Activated CD8-positive, alpha-beta T cell treated with anti-CD3 and anti-CD28 coated beads for 36 hours (primary cell): ENCODE results near the gene SSRP1. TPM values are rescaled to one million over a fixed set of nuclear protein-coding genes. Genes with fewer than 3 reads are reported as not detected.

Experiments used
- ATAC-seq: fragments of 200-7000 bp; cut with Tn5 transposase; one replicate; pipeline ENCODE4 v1.10.0; 2021; ENCODE audit warnings: mild to moderate bottlenecking, moderate library complexity
- CTCF ChIA-PET: fragments of 350-600 bp; sonication (Branson Sonifier 250); formaldehyde crosslinking; loops from one replicate; lab custom pipeline; 2021; ENCODE audit warnings: antibody characterized with exemption; lab: Charles Lee
- POLR2A ChIA-PET: fragments of 350-600 bp; sonication (Branson Sonifier 250); formaldehyde crosslinking; loops from one replicate; lab custom pipeline; 2021; ENCODE audit warnings: antibody characterized with exemption; lab: Charles Lee
- DNase-seq: peaks from one replicate; pipeline ENCODE4 v3.0.0-alpha.2; 2020
- H3K27ac Mint-ChIP-seq: one replicate; pipeline ENCODE4 v1.8.0; 2021; ENCODE audit warnings: mild to moderate bottlenecking, mixed read lengths
- H3K27me3 Mint-ChIP-seq: one replicate; pipeline ENCODE4 v1.8.0; 2021; ENCODE audit warnings: mixed read lengths
- H3K36me3 Mint-ChIP-seq: one replicate; pipeline ENCODE4 v1.8.0; 2021; ENCODE audit warnings: low read depth, mixed read lengths
- H3K4me1 Mint-ChIP-seq: one replicate; pipeline ENCODE4 v1.8.0; 2021; ENCODE audit warnings: low read depth, mixed read lengths
- H3K4me3 Mint-ChIP-seq: one replicate; pipeline ENCODE4 v1.8.0; 2021; ENCODE audit warnings: mild to moderate bottlenecking, moderate library complexity, mixed read lengths
- H3K9me3 Mint-ChIP-seq: one replicate; pipeline ENCODE4 v1.8.0; 2021; ENCODE audit warnings: mixed read lengths
- intact Hi-C: fragments of 100-400 bp; cut with micrococcal nuclease; formaldehyde crosslinking; loops from one replicate; pipeline ENCODE4 v1.10.0; 2022
- total RNA-seq, 2 experiments: library from RNA; stranded (reverse); gene quantifications; one replicate each; pipeline ENCODE4 v1.2.3, GENCODE V29; 2021
- TF ChIP-seq, protein P1 (sequence below): fragments of 200-600 bp; IDR thresholded peaks from one replicate; pipeline ENCODE4 v1.8.0; 2022; ENCODE audit warnings: antibody characterized with exemption, mild to moderate bottlenecking

SSRP1 gene
- total RNA-seq, 2 experiments from 2014 or later: 284 to 290 TPM

GRCh38 chr11:57324154-57324885 is 11.4 kb downstream of the SSRP1 start:
- intact Hi-C loops: no loop called here
- peak overlapping the region; percentile 76 for H3K27ac Mint-ChIP-seq
- H3K36me3 Mint-ChIP-seq: peaks cover 50% of the 10 kb centered on the region
- ATAC-seq (peak; percentile 6), DNase-seq (peak; percentile 53)
- TF ChIP-seq, protein P1, sequence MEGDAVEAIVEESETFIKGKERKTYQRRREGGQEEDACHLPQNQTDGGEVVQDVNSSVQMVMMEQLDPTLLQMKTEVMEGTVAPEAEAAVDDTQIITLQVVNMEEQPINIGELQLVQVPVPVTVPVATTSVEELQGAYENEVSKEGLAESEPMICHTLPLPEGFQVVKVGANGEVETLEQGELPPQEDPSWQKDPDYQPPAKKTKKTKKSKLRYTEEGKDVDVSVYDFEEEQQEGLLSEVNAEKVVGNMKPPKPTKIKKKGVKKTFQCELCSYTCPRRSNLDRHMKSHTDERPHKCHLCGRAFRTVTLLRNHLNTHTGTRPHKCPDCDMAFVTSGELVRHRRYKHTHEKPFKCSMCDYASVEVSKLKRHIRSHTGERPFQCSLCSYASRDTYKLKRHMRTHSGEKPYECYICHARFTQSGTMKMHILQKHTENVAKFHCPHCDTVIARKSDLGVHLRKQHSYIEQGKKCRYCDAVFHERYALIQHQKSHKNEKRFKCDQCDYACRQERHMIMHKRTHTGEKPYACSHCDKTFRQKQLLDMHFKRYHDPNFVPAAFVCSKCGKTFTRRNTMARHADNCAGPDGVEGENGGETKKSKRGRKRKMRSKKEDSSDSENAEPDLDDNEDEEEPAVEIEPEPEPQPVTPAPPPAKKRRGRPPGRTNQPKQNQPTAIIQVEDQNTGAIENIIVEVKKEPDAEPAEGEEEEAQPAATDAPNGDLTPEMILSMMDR: no peak
- no peaks in the 10 kb centered on the region for H3K9me3 Mint-ChIP-seq
- peaks cover 46% of the 10 kb centered on the region for H3K4me1 Mint-ChIP-seq
- CTCF ChIA-PET: interaction anchor here (1.1 kb wide), 1 partner anchor 21 kb away, joined by 5 read pairs; no protein-coding TSS in a partner anchor
- H3K27me3 Mint-ChIP-seq: no peaks in the 10 kb centered on the region
- POLR2A ChIA-PET: interaction anchor here (0.7 to 5.8 kb wide), 5 partner anchors 11 to 418 kb away, joined by 3 to 63 read pairs (median 4); partner anchors contain the start of gene SSRP1
- peak overlapping the region; percentile 89 for H3K4me3 Mint-ChIP-seq

DNA sequence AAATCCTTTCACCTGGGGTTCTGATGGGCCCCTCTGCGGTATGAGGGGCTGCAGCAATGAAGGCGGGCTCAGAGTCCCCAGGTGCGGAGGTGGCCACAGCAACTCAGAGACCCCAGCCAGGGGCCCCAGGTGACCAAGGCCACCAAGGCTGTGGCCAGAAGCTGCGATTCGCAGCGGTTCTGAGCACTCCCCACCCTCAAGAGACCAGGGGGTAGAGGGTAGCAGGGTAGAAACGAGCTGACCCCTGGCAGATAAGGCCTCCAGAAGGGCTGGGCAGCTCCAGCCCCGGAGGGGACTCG is 11.9 kb downstream of the SSRP1 start:
- CTCF ChIA-PET: no interaction called here
- no peaks in the 10 kb centered on the region for H3K9me3 Mint-ChIP-seq
- POLR2A ChIA-PET: interaction anchor here (3.8 to 5.8 kb wide), 2 partner anchors 10 to 11 kb away, joined by 38 to 63 read pairs; partner anchors contain the start of gene SSRP1
- H3K4me3 Mint-ChIP-seq: peak overlapping the region; percentile 80
- peak overlapping the region; percentile 76 for H3K27ac Mint-ChIP-seq
- ATAC-seq (no peak), DNase-seq (no peak)
- peaks cover 46% of the 10 kb centered on the region for H3K4me1 Mint-ChIP-seq
- H3K27me3 Mint-ChIP-seq: no peaks in the 10 kb centered on the region
- H3K36me3 Mint-ChIP-seq: peaks cover 49% of the 10 kb centered on the region
- TF ChIP-seq, protein P1: no peak
- intact Hi-C loops: no loop called here

DNA sequence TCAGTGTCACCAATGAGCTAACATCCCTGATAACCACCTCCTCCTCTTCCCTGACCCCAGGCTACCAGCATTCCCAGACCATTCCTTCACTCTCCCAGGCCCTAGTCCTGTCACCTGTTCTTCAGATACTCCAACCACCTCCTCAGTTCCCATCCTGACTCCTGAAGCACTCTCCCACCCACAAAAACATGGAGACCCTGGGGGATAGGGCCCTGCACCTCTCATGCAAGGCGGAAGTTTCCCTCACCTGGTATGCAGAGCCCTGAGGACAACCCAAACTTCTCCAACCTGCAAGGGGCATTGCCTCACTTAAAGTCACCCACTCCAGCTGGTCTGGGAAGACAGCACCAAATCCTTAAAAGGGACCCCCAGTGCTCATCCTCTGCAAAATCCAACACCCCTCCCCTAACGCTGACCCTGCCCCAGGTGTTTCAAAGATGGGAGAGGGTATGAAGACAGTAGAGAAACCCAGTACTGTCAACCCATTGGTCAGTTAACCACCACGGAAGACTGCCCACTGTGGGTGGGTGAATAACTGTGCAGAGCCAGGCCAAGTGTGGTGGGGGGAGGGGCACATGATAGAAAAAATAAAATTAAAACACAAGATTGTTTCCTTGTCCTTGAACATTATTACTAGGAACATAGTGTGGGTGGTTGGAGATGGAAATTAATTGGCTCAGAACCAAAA is 12.4 kb downstream of the SSRP1 start:
- H3K36me3 Mint-ChIP-seq: peaks cover 44% of the 10 kb centered on the region
- ATAC-seq (no peak), DNase-seq (no peak)
- CTCF ChIA-PET: interaction anchor here (2.3 kb wide), 1 partner anchor 11 kb away, joined by 9 read pairs; no protein-coding TSS in a partner anchor
- H3K9me3 Mint-ChIP-seq: no peaks in the 10 kb centered on the region
- TF ChIP-seq, protein P1: no peak
- peak overlapping the region; percentile 76 for H3K27ac Mint-ChIP-seq
- intact Hi-C loops: no loop called here
- H3K4me1 Mint-ChIP-seq: peaks cover 46% of the 10 kb centered on the region
- POLR2A ChIA-PET: interaction anchor here (3.8 to 5.8 kb wide), 2 partner anchors 10 to 12 kb away, joined by 38 to 63 read pairs; partner anchors contain the start of gene SSRP1
- peak overlapping the region; percentile 80 for H3K4me3 Mint-ChIP-seq
- no peaks in the 10 kb centered on the region for H3K27me3 Mint-ChIP-seq

DNA sequence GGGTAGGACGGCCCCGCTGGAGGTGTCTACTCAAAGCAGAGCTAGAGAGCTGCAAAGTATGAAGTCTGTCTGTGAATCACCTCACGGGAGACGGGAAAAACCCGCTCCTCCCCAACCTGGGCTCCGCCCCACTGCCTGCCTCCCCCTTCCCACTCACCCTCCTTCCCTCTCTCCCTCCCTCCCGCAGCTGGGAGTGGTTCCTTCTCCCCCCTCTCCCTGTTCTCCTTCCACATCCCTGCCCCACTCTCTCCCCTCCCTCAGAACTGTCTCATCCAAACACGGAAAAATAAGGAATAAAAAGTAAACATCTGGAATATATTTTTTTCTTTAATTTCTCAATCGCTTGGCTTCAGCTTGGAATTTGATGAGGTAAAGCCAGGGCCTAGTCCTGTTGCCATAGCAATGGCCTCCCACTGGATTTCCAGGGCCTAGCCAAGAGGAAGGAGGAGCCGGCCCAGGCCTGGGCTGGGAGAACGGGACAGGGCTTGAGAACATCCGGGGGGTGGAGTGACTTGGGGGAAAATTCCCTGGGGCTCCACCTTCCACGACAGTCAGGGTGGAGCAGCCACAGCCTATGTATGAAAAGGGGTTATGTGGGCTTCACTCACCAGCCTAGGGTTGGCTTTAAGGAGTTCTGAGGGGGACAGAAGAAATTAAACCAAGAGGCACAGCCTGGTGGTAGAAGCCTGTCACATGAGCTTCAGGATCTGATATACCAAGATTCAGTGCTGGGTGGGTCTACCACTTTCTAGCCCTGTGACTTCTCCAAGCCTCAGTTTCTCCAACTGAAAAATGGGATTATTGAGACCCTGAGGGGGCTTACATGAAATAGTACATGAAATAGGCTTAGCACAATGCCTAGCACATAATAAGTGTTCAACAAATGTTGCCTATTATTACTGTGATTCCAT is 13.2 kb downstream of the SSRP1 start:
- Mint-ChIP-seq H3K4me1 (peaks cover 44% of the 10 kb centered on the region), H3K4me3 (peak overlapping the region; percentile 80), H3K27me3 (no peaks in the 10 kb centered on the region), H3K9me3 (no peaks in the 10 kb centered on the region), H3K36me3 (peaks cover 36% of the 10 kb centered on the region), H3K27ac (peak overlapping the region; percentile 76)
- ChIA-PET CTCF (interaction anchor here (2.3 kb wide), 1 partner anchor 10 kb away, joined by 9 read pairs; no protein-coding TSS in a partner anchor), POLR2A (interaction anchor here (1.0 to 5.8 kb wide), 2 partner anchors 9 to 13 kb away, joined by 4 to 38 read pairs; partner anchors contain the start of gene SSRP1)
- TF ChIP-seq, protein P1: no peak
- intact Hi-C loops: no loop called here
- no peak for ATAC-seq
- peak; percentile 26 for DNase-seq
